HL-60 (cell line): ENCODE data around the gene RSPO1.

Experiments used
- DNase-seq, 2 experiments: peaks; one replicate each; pipeline ENCODE4 v3.0.0-alpha.2; 2010 to 2020; ENCODE audit warnings: low read depth in 1 of 2, low spot score in 1 of 2
- H3K27ac ChIP-seq: fragments of 250-450 bp; sonication (Bioruptor Pico); replicated peaks from 2 replicates; pipeline ENCODE4 v1.5.1; 2020; ENCODE audit warnings: mild to moderate bottlenecking, moderate library complexity
- H3K27me3 ChIP-seq: fragments of 250-450 bp; sonication (Bioruptor Pico); 2 replicates; pipeline ENCODE4 v1.5.1; 2021; ENCODE audit warnings: mild to moderate bottlenecking, moderate library complexity; ENCODE audit not compliant: insufficient read depth, poor library complexity, severe bottlenecking
- H3K4me3 ChIP-seq: replicated peaks from 2 replicates; pipeline ENCODE4 v1.5.1; 2011; ENCODE audit warnings: mild to moderate bottlenecking, control low read depth, low read length; ENCODE audit not compliant: insufficient read depth
- GABPA ChIP-seq: IDR thresholded peaks from 2 replicates; pipeline ENCODE4 v1.6.1; 2012; ENCODE audit warnings: low read depth
- POLR2AphosphoS5 ChIP-seq: IDR thresholded peaks from 2 replicates; pipeline ENCODE4 v1.6.1; 2012; ENCODE audit warnings: low read depth
- SPI1 ChIP-seq: IDR thresholded peaks from 2 replicates; pipeline ENCODE4 v1.6.1; 2012; ENCODE audit warnings: low read depth, mild to moderate bottlenecking, borderline replicate concordance
- TF ChIP-seq, protein P1 (sequence below): IDR thresholded peaks from 2 replicates; pipeline ENCODE4 v1.6.1; 2012; ENCODE audit warnings: low read depth; ENCODE audit not compliant: insufficient replicate concordance
- TF ChIP-seq, protein P2 (sequence below): IDR thresholded peaks from one replicate; pipeline ENCODE4 v1.5.1; 2011; ENCODE audit warnings: low read length, control low read depth, inconsistent platforms; ENCODE audit not compliant: insufficient read depth

The RSPO1 gene

GRCh38 chr1:37609994-37610393 is 24.7 kb downstream of the RSPO1 start:
- no peak for DNase-seq
- H3K27me3 ChIP-seq, result peaks cover 4% of the 10 kb centered on the region
- H3K27ac ChIP-seq, result no peak overlapping the region
- H3K4me3 ChIP-seq, result no peak overlapping the region
- TF ChIP-seq, protein P1, sequence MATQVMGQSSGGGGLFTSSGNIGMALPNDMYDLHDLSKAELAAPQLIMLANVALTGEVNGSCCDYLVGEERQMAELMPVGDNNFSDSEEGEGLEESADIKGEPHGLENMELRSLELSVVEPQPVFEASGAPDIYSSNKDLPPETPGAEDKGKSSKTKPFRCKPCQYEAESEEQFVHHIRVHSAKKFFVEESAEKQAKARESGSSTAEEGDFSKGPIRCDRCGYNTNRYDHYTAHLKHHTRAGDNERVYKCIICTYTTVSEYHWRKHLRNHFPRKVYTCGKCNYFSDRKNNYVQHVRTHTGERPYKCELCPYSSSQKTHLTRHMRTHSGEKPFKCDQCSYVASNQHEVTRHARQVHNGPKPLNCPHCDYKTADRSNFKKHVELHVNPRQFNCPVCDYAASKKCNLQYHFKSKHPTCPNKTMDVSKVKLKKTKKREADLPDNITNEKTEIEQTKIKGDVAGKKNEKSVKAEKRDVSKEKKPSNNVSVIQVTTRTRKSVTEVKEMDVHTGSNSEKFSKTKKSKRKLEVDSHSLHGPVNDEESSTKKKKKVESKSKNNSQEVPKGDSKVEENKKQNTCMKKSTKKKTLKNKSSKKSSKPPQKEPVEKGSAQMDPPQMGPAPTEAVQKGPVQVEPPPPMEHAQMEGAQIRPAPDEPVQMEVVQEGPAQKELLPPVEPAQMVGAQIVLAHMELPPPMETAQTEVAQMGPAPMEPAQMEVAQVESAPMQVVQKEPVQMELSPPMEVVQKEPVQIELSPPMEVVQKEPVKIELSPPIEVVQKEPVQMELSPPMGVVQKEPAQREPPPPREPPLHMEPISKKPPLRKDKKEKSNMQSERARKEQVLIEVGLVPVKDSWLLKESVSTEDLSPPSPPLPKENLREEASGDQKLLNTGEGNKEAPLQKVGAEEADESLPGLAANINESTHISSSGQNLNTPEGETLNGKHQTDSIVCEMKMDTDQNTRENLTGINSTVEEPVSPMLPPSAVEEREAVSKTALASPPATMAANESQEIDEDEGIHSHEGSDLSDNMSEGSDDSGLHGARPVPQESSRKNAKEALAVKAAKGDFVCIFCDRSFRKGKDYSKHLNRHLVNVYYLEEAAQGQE, result no peak
- TF ChIP-seq GABPA (no peak), POLR2AphosphoS5 (no peak), SPI1 (no peak)
- TF ChIP-seq, protein P2, sequence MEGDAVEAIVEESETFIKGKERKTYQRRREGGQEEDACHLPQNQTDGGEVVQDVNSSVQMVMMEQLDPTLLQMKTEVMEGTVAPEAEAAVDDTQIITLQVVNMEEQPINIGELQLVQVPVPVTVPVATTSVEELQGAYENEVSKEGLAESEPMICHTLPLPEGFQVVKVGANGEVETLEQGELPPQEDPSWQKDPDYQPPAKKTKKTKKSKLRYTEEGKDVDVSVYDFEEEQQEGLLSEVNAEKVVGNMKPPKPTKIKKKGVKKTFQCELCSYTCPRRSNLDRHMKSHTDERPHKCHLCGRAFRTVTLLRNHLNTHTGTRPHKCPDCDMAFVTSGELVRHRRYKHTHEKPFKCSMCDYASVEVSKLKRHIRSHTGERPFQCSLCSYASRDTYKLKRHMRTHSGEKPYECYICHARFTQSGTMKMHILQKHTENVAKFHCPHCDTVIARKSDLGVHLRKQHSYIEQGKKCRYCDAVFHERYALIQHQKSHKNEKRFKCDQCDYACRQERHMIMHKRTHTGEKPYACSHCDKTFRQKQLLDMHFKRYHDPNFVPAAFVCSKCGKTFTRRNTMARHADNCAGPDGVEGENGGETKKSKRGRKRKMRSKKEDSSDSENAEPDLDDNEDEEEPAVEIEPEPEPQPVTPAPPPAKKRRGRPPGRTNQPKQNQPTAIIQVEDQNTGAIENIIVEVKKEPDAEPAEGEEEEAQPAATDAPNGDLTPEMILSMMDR, result no peak

DNA sequence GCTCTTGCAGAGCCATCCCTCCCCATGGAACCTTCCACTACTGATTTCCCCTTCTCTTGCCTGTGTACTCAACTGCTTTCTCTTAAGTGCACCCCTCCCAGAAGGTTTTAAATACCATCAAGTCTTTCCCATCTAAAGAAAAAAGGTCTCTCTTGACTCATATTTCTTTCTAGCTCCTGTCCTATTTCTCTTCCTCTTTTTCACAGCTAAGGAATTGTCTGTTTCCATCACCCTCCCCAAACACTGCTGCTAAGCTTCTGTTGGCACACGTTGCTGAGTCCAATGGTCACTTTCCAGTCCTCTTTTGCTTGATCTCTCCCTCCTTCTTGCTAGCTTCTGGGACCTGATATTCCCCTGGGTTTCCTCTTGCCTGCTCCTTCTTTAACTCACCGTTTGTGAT is 25.7 kb downstream of the RSPO1 start:
- Histone ChIP-seq H3K27ac (no peak overlapping the region), H3K27me3 (peaks cover 4% of the 10 kb centered on the region), H3K4me3 (no peak overlapping the region)
- no peak for DNase-seq
- TF ChIP-seq, protein P1, result no peak
- TF ChIP-seq GABPA, result no peak
- TF ChIP-seq, protein P2, result no peak
- peak; percentile 72 for TF ChIP-seq SPI1
- no peak for TF ChIP-seq POLR2AphosphoS5

- peak in 1 of 2 experiments; percentile 9 for DNase-seq
- H3K27me3 ChIP-seq, result no peaks in the 10 kb centered on the region
- H3K27ac ChIP-seq, result no peak overlapping the region
- TF ChIP-seq GABPA (no peak), POLR2AphosphoS5 (no peak), SPI1 (no peak)
- TF ChIP-seq, protein P1, result no peak
- TF ChIP-seq, protein P2, result no peak
- H3K4me3 ChIP-seq, result no peak overlapping the region
Measured at GRCh38 chr1:37606481-37607263, 28.0 kb downstream of the RSPO1 start.
